ENCODE results near the gene NOC3L. TPM values are rescaled to one million over a fixed set of nuclear protein-coding genes. Genes with fewer than 3 reads are reported as not detected.

The NOC3L gene
- total and polyA plus RNA-seq, 2 of the 4 experiments (the other 2 are of a cell fraction): 11.9 to 26.5 TPM

DNA sequence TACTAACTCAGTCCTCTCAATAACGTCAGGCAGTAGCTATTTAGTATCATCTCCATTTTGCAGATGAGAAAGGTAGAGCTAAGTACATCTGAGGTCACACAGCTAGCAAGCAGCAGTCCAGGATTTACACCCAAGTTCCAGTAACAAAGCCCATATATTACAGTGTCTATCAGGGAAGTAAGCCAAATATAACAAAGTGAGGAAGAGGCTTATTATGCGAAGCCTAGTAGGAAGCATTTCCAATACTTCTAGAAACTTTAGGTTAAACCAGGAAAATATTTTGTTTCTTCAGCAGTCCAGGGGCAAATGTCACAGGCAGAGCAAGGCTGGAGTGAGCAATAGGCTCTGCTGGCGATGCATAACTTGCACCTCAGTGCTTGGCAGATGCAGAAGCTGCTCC, 53.9 kb downstream of the NOC3L start:
- in situ Hi-C loops (cut with MboI; ENCODE audit: low sequenced_read_pairs) (no loop called here), intact Hi-C loops (cut with micrococcal nuclease) (no loop called here), dilution Hi-C loops (cut with HindIII; ENCODE audit: low sequenced_read_pairs, unreplicated experiment) (no loop called here)
- Histone ChIP-seq H2AK9ac (replicated peaks; ENCODE audit: low read depth, low read length, poor library complexity) (no peak overlapping the region), H3K27ac (ENCODE audit: insufficient read depth, low read length) (no peak overlapping the region), H2BK5ac (ENCODE audit: low read depth, low read length, poor library complexity, severe bottlenecking) (no peak overlapping the region), H3K56ac (ENCODE audit: extremely low read depth, insufficient read depth, low read length) (no peak overlapping the region), H3K4me1 (ENCODE audit: control insufficient read depth, insufficient read depth, low read length) (no peaks in the 10 kb centered on the region), H2AFZ (replicated peaks; ENCODE audit: low read length, poor library complexity) (no peak overlapping the region), H3K4ac (ENCODE audit: low read depth, low read length) (no peak overlapping the region), H4K20me1 (ENCODE audit: insufficient read depth, low read length) (no peaks in the 10 kb centered on the region), H3K79me1 (ENCODE audit: low read depth in 1 of 2, low read length in 2 of 2) (no peaks in the 10 kb centered on the region), H3K14ac (replicated peaks; ENCODE audit: low read depth, low read length) (no peak overlapping the region), H2BK120ac (ENCODE audit: low read depth, low read length) (no peak overlapping the region), H3K18ac (ENCODE audit: low read depth, low read length) (no peak overlapping the region), H4K5ac (ENCODE audit: low read depth, low read length) (no peak overlapping the region), H4K91ac (ENCODE audit: insufficient read depth, low read depth, low read length) (no peak overlapping the region), H2AK5ac (ENCODE audit: low read depth, low read length) (no peak overlapping the region), H3K36me3 (ENCODE audit: control insufficient read depth, insufficient read depth, low read length) (no peaks in the 10 kb centered on the region), H3K9me3 (ENCODE audit: control insufficient read depth, insufficient read depth, low read length) (no peaks in the 10 kb centered on the region), H3K27me3 (ENCODE audit: control insufficient read depth, insufficient read depth, low read length) (0 out of 2 replicates have a peak, but pooled peaks cover 2% of the 10 kb centered on the region), H3K9me1 (ENCODE audit: insufficient read depth, low read length) (no peaks in the 10 kb centered on the region), H3K9ac (ENCODE audit: low read depth, low read length) (no peak overlapping the region), H3K4me3 (ENCODE audit: insufficient read depth, low read depth, low read length) (no peak overlapping the region), H2BK15ac (ENCODE audit: low read depth, low read length) (no peak overlapping the region), H3K23ac (ENCODE audit: low read depth, low read length) (no peak overlapping the region), H4K8ac (ENCODE audit: low read depth in 2 of 2, low read length in 2 of 2) (no peak overlapping the region), H2BK20ac (ENCODE audit: low read depth, low read length) (no peak overlapping the region), H3K4me2 (ENCODE audit: low read depth, low read length) (no peak overlapping the region)
- ATAC-seq (ENCODE audit: low read depth) (no peak), DNase-seq (peak; percentile 15)
- CTCF ChIA-PET: interaction anchor here (1.2 to 1.5 kb wide), 3 partner anchors 11 to 233 kb away, joined by 3 to 6 read pairs (median 3); no protein-coding TSS in a partner anchor
- 100% methylated on average over 1 of the region's 3 CpGs; no CpG with 5 or more reads in 1 of the 2 experiments for WGBS, 2 experiments (ENCODE audit: extremely low coverage in 2 of 2, insufficient read length in 1 of 2)
- POLR2A ChIA-PET (ENCODE audit: unreplicated experiment): no interaction called here
- no TSS peak for BruUV-seq (replicated peaks)
- TF ChIP-seq SMC3 (IDR thresholded peaks at IDR 0.05; ENCODE audit: low read depth, low read length): no peak
- TF ChIP-seq CHD1 (IDR thresholded peaks at IDR 0.05; ENCODE audit: low read depth, low read length): no peak
- TF ChIP-seq, protein P1, sequence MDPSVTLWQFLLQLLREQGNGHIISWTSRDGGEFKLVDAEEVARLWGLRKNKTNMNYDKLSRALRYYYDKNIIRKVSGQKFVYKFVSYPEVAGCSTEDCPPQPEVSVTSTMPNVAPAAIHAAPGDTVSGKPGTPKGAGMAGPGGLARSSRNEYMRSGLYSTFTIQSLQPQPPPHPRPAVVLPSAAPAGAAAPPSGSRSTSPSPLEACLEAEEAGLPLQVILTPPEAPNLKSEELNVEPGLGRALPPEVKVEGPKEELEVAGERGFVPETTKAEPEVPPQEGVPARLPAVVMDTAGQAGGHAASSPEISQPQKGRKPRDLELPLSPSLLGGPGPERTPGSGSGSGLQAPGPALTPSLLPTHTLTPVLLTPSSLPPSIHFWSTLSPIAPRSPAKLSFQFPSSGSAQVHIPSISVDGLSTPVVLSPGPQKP (IDR thresholded peaks at IDR 0.05; ENCODE audit: borderline replicate concordance, low read depth, low read length): no peak
- no peak for TF ChIP-seq MAFK (IDR thresholded peaks at IDR 0.05; ENCODE audit: low read depth, low read length)
- no peak for TF ChIP-seq MAZ (IDR thresholded peaks at IDR 0.05; ENCODE audit: borderline replicate concordance, low read depth, low read length)
- TF ChIP-seq NFE2L2 (IDR thresholded peaks at IDR 0.05; ENCODE audit: low read depth, low read length): no peak
- no peak for TF ChIP-seq POLR2A (IDR thresholded peaks at IDR 0.05; ENCODE audit: low read depth, low read length)
- no peak for TF ChIP-seq RCOR1 (IDR thresholded peaks at IDR 0.05; ENCODE audit: insufficient replicate concordance, low read length)
- no peak for TF ChIP-seq MXI1 (IDR thresholded peaks at IDR 0.05; ENCODE audit: borderline replicate concordance, low read depth, low read length)
- no peak for TF ChIP-seq FOS (IDR thresholded peaks at IDR 0.05; ENCODE audit: low read depth, low read length)
- no peak for TF ChIP-seq RFX5 (IDR thresholded peaks at IDR 0.05; ENCODE audit: low read depth, low read length)
- no peak for TF ChIP-seq CEBPB (IDR thresholded peaks at IDR 0.05; ENCODE audit: low read depth, low read length)
